ENCODE results near the gene SUMF2. TPM values are rescaled to one million over a fixed set of nuclear protein-coding genes. Genes with fewer than 3 reads are reported as not detected.
A peak's percentile ranks its signal among the peaks of the same experiment; 100 is the strongest.
"Not testable (repeated sequence)": the region's sequence is repeated elsewhere in the genome, so short reads cannot be mapped to it uniquely, and the experiment has no call there.

SUMF2 gene
- total and polyA plus RNA-seq, 8 donors: 88.6 to 136 (median 101) TPM

GRCh38 chr7:56078196-56078595 is 14.1 kb downstream of the SUMF2 start:
- ATAC-seq: no peak
- Histone ChIP-seq H3K27me3 (no peaks in the 10 kb centered on the region), H3K9me3 (no peaks in the 10 kb centered on the region), H3K27ac (no peak overlapping the region), H3K4me1 (peaks cover 3 to 14% (median 12%) of the 10 kb centered on the region in 3 donors), H3K4me3 (no peak overlapping the region), H3K36me3 (no peaks in the 10 kb centered on the region)
- FAIRE-seq: no peak
- 95 to 97% methylated on average over 16 of the region's 16 CpGs for WGBS, 2 donors
- DNase-seq: peak in 2 of 6 donors; percentile 52 to 77
- TF ChIP-seq, protein P1, sequence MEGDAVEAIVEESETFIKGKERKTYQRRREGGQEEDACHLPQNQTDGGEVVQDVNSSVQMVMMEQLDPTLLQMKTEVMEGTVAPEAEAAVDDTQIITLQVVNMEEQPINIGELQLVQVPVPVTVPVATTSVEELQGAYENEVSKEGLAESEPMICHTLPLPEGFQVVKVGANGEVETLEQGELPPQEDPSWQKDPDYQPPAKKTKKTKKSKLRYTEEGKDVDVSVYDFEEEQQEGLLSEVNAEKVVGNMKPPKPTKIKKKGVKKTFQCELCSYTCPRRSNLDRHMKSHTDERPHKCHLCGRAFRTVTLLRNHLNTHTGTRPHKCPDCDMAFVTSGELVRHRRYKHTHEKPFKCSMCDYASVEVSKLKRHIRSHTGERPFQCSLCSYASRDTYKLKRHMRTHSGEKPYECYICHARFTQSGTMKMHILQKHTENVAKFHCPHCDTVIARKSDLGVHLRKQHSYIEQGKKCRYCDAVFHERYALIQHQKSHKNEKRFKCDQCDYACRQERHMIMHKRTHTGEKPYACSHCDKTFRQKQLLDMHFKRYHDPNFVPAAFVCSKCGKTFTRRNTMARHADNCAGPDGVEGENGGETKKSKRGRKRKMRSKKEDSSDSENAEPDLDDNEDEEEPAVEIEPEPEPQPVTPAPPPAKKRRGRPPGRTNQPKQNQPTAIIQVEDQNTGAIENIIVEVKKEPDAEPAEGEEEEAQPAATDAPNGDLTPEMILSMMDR (IDR thresholded peaks at IDR 0.05): no peak
- intact Hi-C loops (cut with DNase I): loop anchor here in 1 of 3 donors (10.0 kb wide), 1 partner anchor 73 kb away; no protein-coding TSS in a partner anchor

GRCh38 chr7:56079450-56080185 is 15.5 kb downstream of the SUMF2 start:
- 6 to 26% methylated on average over 12 of the region's 12 CpGs for WGBS, 2 donors
- TF ChIP-seq, protein P1 (IDR thresholded peaks at IDR 0.05): peak; percentile 43 to 69 (median 53)
- peak overlapping the region in 2 of 4 donors; percentile 33 to 64 for H3K27ac ChIP-seq
- H3K4me3 ChIP-seq: no peak overlapping the region
- intact Hi-C loops (cut with DNase I): loop anchor here in 1 of 3 donors (10.0 kb wide), 1 partner anchor 75 kb away; no protein-coding TSS in a partner anchor
- H3K9me3 ChIP-seq: no peaks in the 10 kb centered on the region
- DNase-seq (peak; percentile 74 to 90 (median 82)), ATAC-seq (peak; percentile 72 to 83 (median 83)), FAIRE-seq (no peak)
- no peaks in the 10 kb centered on the region for H3K27me3 ChIP-seq
- H3K36me3 ChIP-seq: no peaks in the 10 kb centered on the region
- peaks cover 3 to 14% (median 10%) of the 10 kb centered on the region in 3 donors for H3K4me1 ChIP-seq

DNA sequence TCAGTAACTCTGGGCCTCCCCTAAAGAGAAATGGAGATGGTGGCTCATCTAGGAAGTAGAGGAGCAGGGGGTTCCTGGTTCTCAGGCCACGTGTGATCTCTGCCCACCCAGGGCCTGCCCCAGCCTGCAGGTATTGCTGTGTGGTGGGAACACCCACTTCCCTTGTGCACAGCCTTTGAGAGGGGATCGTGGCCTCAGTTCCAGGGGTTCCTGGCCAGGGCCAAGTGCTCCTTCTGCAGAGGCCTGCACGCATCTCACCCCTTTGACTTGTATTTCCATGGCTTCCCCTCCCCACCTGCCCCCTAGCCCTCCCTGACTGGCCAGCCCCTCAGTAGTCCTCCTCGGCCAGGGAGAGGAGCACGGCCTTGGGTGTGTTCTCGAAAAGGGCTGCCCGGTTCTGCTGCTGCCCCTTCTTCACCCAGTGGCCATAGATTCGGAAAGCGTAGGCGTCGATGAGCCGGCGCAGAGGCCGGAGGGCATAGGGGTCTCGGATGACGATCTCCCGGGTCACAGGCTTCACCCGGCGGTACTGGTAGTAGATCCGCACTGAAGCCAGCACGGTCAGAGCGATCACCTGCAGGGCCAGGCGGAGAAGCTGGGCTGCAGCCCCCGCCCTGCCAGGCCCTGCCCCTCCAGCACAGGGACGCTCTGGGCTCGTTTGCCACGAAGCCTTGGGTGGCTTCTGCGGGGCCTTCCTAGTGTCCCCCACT is 16.8 kb downstream of the SUMF2 start:
- peak in 1 of 6 donors; percentile 13 for DNase-seq
- ATAC-seq; FAIRE-seq; H3K36me3 ChIP-seq; H3K9me3 ChIP-seq; H3K27me3 ChIP-seq; intact Hi-C loops (cut with DNase I); H3K4me3 ChIP-seq: not testable (repeated sequence)
- Histone ChIP-seq H3K27ac (peak overlapping the region in 1 of 4 donors; percentile 64), H3K4me1 (peaks cover 3 to 14% (median 8%) of the 10 kb centered on the region in 3 donors)
- WGBS, 2 donors: 93 to 94% methylated on average over 28 of the region's 28 CpGs

DNA sequence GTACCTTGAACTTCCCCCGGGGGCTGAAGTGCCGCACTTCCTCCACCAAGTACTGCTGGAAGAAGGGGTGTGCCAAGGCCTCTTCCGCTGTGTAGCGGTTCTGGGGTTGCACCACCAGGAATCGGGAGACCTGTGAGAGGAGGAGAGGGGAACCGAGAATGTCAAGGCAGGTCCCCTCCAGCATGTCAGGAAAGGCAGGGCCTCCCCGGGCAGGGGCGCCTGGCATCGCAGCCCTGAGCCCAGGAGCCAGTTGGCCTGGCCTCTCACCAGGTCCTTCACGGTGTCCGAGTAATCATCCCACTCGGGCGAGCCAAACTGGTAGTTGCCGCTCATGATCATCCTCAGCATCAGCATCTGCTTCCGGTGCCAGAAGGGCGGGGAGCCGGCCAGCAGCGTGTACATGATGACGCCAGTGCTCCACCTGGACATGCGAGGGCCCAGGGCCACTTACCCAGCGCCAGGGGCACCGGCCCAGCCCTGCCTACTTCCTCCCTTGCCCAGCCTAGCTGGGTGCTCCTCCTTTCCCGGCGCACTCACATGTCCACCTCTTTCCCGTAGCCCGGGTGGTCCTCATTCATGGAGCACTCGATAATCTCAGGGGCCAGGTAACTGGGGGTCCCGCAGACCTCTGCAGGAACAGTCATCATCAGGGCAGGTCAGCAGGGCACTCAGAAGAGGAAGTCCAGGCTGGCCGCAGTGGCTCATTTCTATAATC is 17.7 kb downstream of the SUMF2 start:
- H3K9me3 ChIP-seq: no peaks in the 10 kb centered on the region
- TF ChIP-seq, protein P1 (IDR thresholded peaks at IDR 0.05): no peak
- H3K27ac ChIP-seq: no peak overlapping the region
- no peak for FAIRE-seq
- 93 to 95% methylated on average over 27 to 29 of the region's 29 CpGs for WGBS, 2 donors
- H3K27me3 ChIP-seq: no peaks in the 10 kb centered on the region
- H3K4me3 ChIP-seq: no peak overlapping the region
- ATAC-seq: no peak
- peaks cover 3 to 14% (median 8%) of the 10 kb centered on the region in 3 donors for H3K4me1 ChIP-seq
- DNase-seq: no peak
- H3K36me3 ChIP-seq: no peaks in the 10 kb centered on the region
- intact Hi-C loops (cut with DNase I): no loop called here

Measured in pancreas (tissue), 10 donors.